ENCODE data around the gene ADGRA3. TPM values are rescaled to one million over a fixed set of nuclear protein-coding genes. Genes with fewer than 3 reads are reported as not detected.

Gene ADGRA3
- polyA plus RNA-seq, 4 donors = 10.8 to 52.3 (median 11.9) TPM

DNA sequence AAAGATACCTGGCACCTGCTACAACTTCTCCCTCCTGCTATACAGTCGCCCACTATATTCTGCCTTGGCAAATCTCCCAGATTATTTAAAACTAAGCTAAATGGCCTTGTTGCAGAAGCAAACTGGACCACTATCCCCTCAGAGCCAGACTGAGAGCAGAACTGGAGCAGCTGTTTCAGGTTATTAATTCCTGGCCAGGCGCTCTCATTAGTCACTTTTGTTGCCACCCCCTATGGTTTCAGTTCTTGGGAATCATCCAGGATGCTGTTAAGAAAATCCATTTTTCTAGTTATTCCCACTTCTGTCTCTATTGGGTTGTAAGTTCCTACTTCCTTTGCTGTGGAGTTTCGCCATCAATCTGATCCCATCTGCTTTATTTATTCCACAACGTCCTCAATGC is 30.1 kb downstream of the ADGRA3 start:
- H3K27me3 ChIP-seq (ENCODE audit: control insufficient read depth in 3 of 3, insufficient read depth in 3 of 3, low read length in 3 of 3) = no peaks in the 10 kb centered on the region
- FAIRE-seq = no peak
- H3K9me3 ChIP-seq (ENCODE audit: control insufficient read depth in 2 of 2, insufficient read depth in 1 of 2, low read depth in 1 of 2, low read length in 1 of 2) = peaks cover 0 to 3% of the 10 kb centered on the region in 2 donors
- H3K27ac ChIP-seq (ENCODE audit: low read depth in 1 of 3, low read length in 2 of 3) = no peak overlapping the region
- peaks cover 0 to 15% (median 7%) of the 10 kb centered on the region in 3 donors for H3K4me1 ChIP-seq (ENCODE audit: control insufficient read depth in 3 of 3, insufficient read depth in 2 of 3, low read depth in 1 of 3, low read length in 2 of 3)
- DNase-seq = no peak
- peaks cover 0 to 3% (median 0%) of the 10 kb centered on the region in 3 donors for H3K36me3 ChIP-seq (ENCODE audit: control insufficient read depth in 3 of 3, insufficient read depth in 2 of 3, low read depth in 1 of 3, low read length in 3 of 3)
- 56 to 79% (median 74%) methylated on average over 4 of the region's 4 CpGs for WGBS, 3 donors
- no peak overlapping the region for H3K4me3 ChIP-seq (ENCODE audit: low read depth in 1 of 3, low read length in 3 of 3)

- 21 to 24% (median 22%) methylated on average over 1 of the region's 1 CpG for WGBS, 3 donors
- no peak for FAIRE-seq
Observed at GRCh38 chr4:22483551-22483981, 32.3 kb downstream of the ADGRA3 start.

DNA sequence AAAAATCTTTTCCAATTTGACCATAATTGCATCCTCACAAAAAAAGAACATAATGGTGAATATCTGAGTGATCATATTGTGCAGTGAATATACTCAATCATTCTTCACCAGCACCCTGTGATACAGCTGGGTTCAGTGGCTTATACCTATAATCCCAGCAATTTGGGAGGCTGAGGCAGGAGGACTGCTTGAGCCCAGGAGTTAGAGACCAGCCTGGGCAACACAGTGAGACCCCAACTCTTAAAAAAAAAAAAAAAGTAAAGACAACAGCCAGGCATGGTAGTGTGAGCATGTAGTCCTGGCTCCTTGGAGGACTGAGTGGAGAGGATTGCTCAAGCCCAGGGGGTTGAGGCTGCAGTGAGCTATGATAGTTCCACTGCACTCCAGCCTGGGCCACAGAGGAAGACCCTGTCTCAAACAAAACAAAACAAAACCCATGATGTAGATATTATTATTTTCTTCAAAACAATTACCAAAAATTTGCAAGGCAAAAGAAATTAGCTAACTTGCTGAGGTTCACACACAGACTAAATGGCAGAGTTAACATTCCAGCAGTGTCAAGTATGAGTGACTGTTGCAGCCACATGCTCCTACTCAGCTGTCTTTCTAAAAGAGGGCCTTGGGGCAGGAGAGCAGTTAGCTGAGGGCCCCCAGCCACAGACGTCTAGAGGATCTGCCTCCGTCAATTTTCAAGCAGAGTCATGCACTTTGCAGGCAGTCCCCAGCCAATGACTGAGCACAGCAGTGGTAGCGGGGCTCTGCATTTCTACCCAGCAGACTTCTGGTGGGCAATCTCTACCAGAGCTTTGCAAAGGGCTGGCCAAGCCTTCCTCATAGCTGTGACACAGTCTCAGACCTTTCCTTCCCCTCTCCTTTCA is 33.4 kb downstream of the ADGRA3 start:
- DNase-seq (no peak), FAIRE-seq (no peak)
- Histone ChIP-seq H3K4me3 (ENCODE audit: low read depth in 1 of 3, low read length in 3 of 3) (no peak overlapping the region), H3K36me3 (ENCODE audit: control insufficient read depth in 3 of 3, insufficient read depth in 2 of 3, low read depth in 1 of 3, low read length in 3 of 3) (peaks cover 0 to 3% (median 0%) of the 10 kb centered on the region in 3 donors), H3K9me3 (ENCODE audit: control insufficient read depth in 2 of 2, insufficient read depth in 1 of 2, low read depth in 1 of 2, low read length in 1 of 2) (peaks cover 0 to 3% of the 10 kb centered on the region in 2 donors), H3K27me3 (ENCODE audit: control insufficient read depth in 3 of 3, insufficient read depth in 3 of 3, low read length in 3 of 3) (no peaks in the 10 kb centered on the region), H3K4me1 (ENCODE audit: control insufficient read depth in 3 of 3, insufficient read depth in 2 of 3, low read depth in 1 of 3, low read length in 2 of 3) (peaks cover 0 to 7% (median 7%) of the 10 kb centered on the region in 3 donors), H3K27ac (ENCODE audit: low read depth in 1 of 3, low read length in 2 of 3) (no peak overlapping the region)
- WGBS, 3 donors = 68 to 87% (median 71%) methylated on average over 3 of the region's 3 CpGs

More at GRCh38 chr4:22483551-22483981, 32.3 kb downstream of the ADGRA3 start:
- Histone ChIP-seq H3K36me3 (ENCODE audit: control insufficient read depth in 3 of 3, insufficient read depth in 2 of 3, low read depth in 1 of 3, low read length in 3 of 3) (peaks cover 0 to 3% (median 0%) of the 10 kb centered on the region in 3 donors), H3K27me3 (ENCODE audit: control insufficient read depth in 3 of 3, insufficient read depth in 3 of 3, low read length in 3 of 3) (no peaks in the 10 kb centered on the region), H3K4me1 (ENCODE audit: control insufficient read depth in 3 of 3, insufficient read depth in 2 of 3, low read depth in 1 of 3, low read length in 2 of 3) (peaks cover 0 to 7% (median 7%) of the 10 kb centered on the region in 3 donors), H3K4me3 (ENCODE audit: low read depth in 1 of 3, low read length in 3 of 3) (no peak overlapping the region), H3K9me3 (ENCODE audit: control insufficient read depth in 2 of 2, insufficient read depth in 1 of 2, low read depth in 1 of 2, low read length in 1 of 2) (peaks cover 0 to 3% of the 10 kb centered on the region in 2 donors), H3K27ac (ENCODE audit: low read depth in 1 of 3, low read length in 2 of 3) (no peak overlapping the region)
- peak in 1 of 2 donors; percentile 18 for DNase-seq

- WGBS, 3 donors = 68 to 84% (median 74%) methylated on average over 2 of the region's 2 CpGs
- Histone ChIP-seq H3K27ac (ENCODE audit: low read depth in 1 of 3, low read length in 2 of 3) (no peak overlapping the region), H3K9me3 (ENCODE audit: control insufficient read depth in 2 of 2, insufficient read depth in 1 of 2, low read depth in 1 of 2, low read length in 1 of 2) (peaks cover 0 to 3% of the 10 kb centered on the region in 2 donors), H3K27me3 (ENCODE audit: control insufficient read depth in 3 of 3, insufficient read depth in 3 of 3, low read length in 3 of 3) (no peaks in the 10 kb centered on the region), H3K36me3 (ENCODE audit: control insufficient read depth in 3 of 3, insufficient read depth in 2 of 3, low read depth in 1 of 3, low read length in 3 of 3) (peaks cover 0 to 3% (median 0%) of the 10 kb centered on the region in 3 donors), H3K4me3 (ENCODE audit: low read depth in 1 of 3, low read length in 3 of 3) (no peak overlapping the region), H3K4me1 (ENCODE audit: control insufficient read depth in 3 of 3, insufficient read depth in 2 of 3, low read depth in 1 of 3, low read length in 2 of 3) (peaks cover 0 to 5% (median 3%) of the 10 kb centered on the region in 3 donors)
- FAIRE-seq (no peak), DNase-seq (no peak)
Observed at GRCh38 chr4:22480675-22481327, 35.1 kb downstream of the ADGRA3 start.

- no peak overlapping the region for H3K27ac ChIP-seq (ENCODE audit: low read depth in 1 of 3, low read length in 2 of 3)
- FAIRE-seq (no peak), DNase-seq (no peak)
- no peaks in the 10 kb centered on the region for H3K4me1 ChIP-seq (ENCODE audit: control insufficient read depth in 3 of 3, insufficient read depth in 2 of 3, low read depth in 1 of 3, low read length in 2 of 3)
- peaks cover 0 to 3% of the 10 kb centered on the region in 2 donors for H3K9me3 ChIP-seq (ENCODE audit: control insufficient read depth in 2 of 2, insufficient read depth in 1 of 2, low read depth in 1 of 2, low read length in 1 of 2)
- no peak overlapping the region for H3K4me3 ChIP-seq (ENCODE audit: low read depth in 1 of 3, low read length in 3 of 3)
- 38 to 52% (median 45%) methylated on average over 2 of the region's 2 CpGs for WGBS, 3 donors
- no peaks in the 10 kb centered on the region for H3K27me3 ChIP-seq (ENCODE audit: control insufficient read depth in 3 of 3, insufficient read depth in 3 of 3, low read length in 3 of 3)
- peaks cover 0 to 3% (median 0%) of the 10 kb centered on the region in 3 donors for H3K36me3 ChIP-seq (ENCODE audit: control insufficient read depth in 3 of 3, insufficient read depth in 2 of 3, low read depth in 1 of 3, low read length in 3 of 3)
Observed at GRCh38 chr4:22478426-22478825, 37.4 kb downstream of the ADGRA3 start.

- Histone ChIP-seq H3K36me3 (ENCODE audit: control insufficient read depth in 3 of 3, insufficient read depth in 2 of 3, low read depth in 1 of 3, low read length in 3 of 3) (peaks cover 0 to 4% (median 0%) of the 10 kb centered on the region in 3 donors), H3K9me3 (ENCODE audit: control insufficient read depth in 2 of 2, insufficient read depth in 1 of 2, low read depth in 1 of 2, low read length in 1 of 2) (peaks cover 0 to 5% of the 10 kb centered on the region in 2 donors), H3K27ac (ENCODE audit: low read depth in 1 of 3, low read length in 2 of 3) (no peak overlapping the region), H3K4me3 (ENCODE audit: low read depth in 1 of 3, low read length in 3 of 3) (no peak overlapping the region), H3K4me1 (ENCODE audit: control insufficient read depth in 3 of 3, insufficient read depth in 2 of 3, low read depth in 1 of 3, low read length in 2 of 3) (peaks cover 0 to 2% (median 0%) of the 10 kb centered on the region in 3 donors), H3K27me3 (ENCODE audit: control insufficient read depth in 3 of 3, insufficient read depth in 3 of 3, low read length in 3 of 3) (no peaks in the 10 kb centered on the region)
- WGBS, 3 donors = 79 to 90% (median 84%) methylated on average over 6 of the region's 6 CpGs
- DNase-seq (no peak), FAIRE-seq (no peak)
Observed at GRCh38 chr4:22477813-22478182, 38.1 kb downstream of the ADGRA3 start.

DNA sequence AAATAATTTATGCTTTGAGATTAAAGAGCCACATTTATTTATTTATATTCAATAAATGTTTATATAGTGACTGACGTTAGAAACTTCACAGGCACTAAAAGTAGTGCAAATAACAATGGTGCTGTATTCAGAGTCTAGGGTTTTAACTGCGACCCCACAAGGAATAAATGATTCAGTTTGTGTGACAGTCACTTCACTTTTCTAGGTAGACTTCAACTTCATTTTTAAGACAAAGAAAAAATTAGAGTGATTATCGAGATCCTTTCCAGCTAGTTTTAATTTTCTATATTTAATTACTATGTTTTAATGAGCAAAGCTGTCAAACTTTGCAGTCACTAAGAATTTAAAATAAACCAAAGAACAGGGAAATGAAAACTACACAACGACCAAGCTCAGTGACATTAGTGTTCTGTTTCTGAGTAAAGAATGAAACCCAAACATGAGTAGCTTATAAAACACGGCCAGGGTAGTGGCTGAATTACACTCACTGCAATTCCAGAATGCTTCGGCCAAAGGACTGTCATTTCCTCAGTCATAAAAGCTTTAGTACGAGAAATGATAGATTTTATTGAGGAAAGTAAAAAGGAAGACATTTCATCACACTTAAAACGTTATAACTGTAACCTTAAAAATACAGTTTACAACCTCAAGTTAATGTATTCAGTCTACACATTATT is 38.6 kb downstream of the ADGRA3 start:
- peak overlapping the region in 1 of 3 donors; percentile 26 for H3K27ac ChIP-seq (ENCODE audit: low read depth in 1 of 3, low read length in 2 of 3)
- 25 to 44% (median 32%) methylated on average over 8 of the region's 8 CpGs for WGBS, 3 donors
- H3K4me1 ChIP-seq (ENCODE audit: control insufficient read depth in 3 of 3, insufficient read depth in 2 of 3, low read depth in 1 of 3, low read length in 2 of 3) = peaks cover 0 to 2% (median 0%) of the 10 kb centered on the region in 3 donors
- peak; percentile 10 for FAIRE-seq
- H3K36me3 ChIP-seq (ENCODE audit: control insufficient read depth in 3 of 3, insufficient read depth in 2 of 3, low read depth in 1 of 3, low read length in 3 of 3) = peaks cover 0 to 3% (median 0%) of the 10 kb centered on the region in 3 donors
- DNase-seq = peak; percentile 36 to 61
- H3K4me3 ChIP-seq (ENCODE audit: low read depth in 1 of 3, low read length in 3 of 3) = no peak overlapping the region
- H3K27me3 ChIP-seq (ENCODE audit: control insufficient read depth in 3 of 3, insufficient read depth in 3 of 3, low read length in 3 of 3) = no peaks in the 10 kb centered on the region
- H3K9me3 ChIP-seq (ENCODE audit: control insufficient read depth in 2 of 2, insufficient read depth in 1 of 2, low read depth in 1 of 2, low read length in 1 of 2) = peaks cover 0 to 3% of the 10 kb centered on the region in 2 donors

DNA sequence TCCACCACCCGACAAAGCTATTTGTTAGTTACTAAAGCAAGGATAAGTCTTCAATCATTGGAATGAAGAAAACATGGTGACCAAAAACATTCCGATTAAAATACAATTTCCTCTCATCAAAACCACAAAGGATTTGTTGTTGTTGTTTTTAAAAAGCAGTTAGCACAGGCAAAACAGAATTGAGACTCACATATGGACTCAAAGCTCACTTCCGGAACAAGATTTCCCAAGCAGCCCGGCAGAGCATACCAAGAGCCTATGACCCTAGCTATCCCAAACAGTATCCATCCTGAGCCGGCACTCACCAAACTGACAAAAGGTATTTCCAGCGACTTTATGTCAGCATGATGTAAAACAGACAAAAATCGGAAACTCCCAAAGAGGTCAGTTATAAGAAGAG is 39.9 kb downstream of the ADGRA3 start:
- peaks cover 0 to 3% of the 10 kb centered on the region in 2 donors for H3K9me3 ChIP-seq (ENCODE audit: control insufficient read depth in 2 of 2, insufficient read depth in 1 of 2, low read depth in 1 of 2, low read length in 1 of 2)
- no peak for DNase-seq
- H3K27me3 ChIP-seq (ENCODE audit: control insufficient read depth in 3 of 3, insufficient read depth in 3 of 3, low read length in 3 of 3) = no peaks in the 10 kb centered on the region
- no peak overlapping the region for H3K27ac ChIP-seq (ENCODE audit: low read depth in 1 of 3, low read length in 2 of 3)
- H3K4me3 ChIP-seq (ENCODE audit: low read depth in 1 of 3, low read length in 3 of 3) = no peak overlapping the region
- H3K4me1 ChIP-seq (ENCODE audit: control insufficient read depth in 3 of 3, insufficient read depth in 2 of 3, low read depth in 1 of 3, low read length in 2 of 3) = peaks cover 0 to 2% (median 0%) of the 10 kb centered on the region in 3 donors
- peaks cover 0 to 6% (median 0%) of the 10 kb centered on the region in 3 donors for H3K36me3 ChIP-seq (ENCODE audit: control insufficient read depth in 3 of 3, insufficient read depth in 2 of 3, low read depth in 1 of 3, low read length in 3 of 3)
- WGBS, 3 donors = 90 to 96% (median 95%) methylated on average over 7 of the region's 7 CpGs
- no peak for FAIRE-seq

Measured in small intestine (tissue), 7 donors.